ENCODE measurements around the gene CD300LF.

DNA sequence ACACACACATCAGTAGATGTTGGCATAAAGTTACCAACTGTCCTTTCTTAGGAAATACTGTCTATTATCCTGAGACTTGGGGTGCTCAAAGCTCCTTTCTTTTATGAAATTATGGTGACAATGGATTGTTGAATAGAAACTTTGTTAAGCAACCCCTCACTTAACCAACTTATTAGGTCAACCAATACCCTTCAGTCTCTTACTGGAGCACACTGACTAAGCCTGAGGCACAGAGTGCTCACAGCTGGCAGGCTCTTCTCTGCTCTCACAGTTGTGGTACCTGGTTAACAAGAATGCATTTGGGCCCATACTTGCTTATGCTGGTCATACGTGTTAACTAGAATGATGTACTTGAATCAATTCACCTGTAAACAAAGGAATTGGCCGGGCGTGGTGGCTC is 24.8 kb downstream of the CD300LF start:
- TF ChIP-seq, protein P1, sequence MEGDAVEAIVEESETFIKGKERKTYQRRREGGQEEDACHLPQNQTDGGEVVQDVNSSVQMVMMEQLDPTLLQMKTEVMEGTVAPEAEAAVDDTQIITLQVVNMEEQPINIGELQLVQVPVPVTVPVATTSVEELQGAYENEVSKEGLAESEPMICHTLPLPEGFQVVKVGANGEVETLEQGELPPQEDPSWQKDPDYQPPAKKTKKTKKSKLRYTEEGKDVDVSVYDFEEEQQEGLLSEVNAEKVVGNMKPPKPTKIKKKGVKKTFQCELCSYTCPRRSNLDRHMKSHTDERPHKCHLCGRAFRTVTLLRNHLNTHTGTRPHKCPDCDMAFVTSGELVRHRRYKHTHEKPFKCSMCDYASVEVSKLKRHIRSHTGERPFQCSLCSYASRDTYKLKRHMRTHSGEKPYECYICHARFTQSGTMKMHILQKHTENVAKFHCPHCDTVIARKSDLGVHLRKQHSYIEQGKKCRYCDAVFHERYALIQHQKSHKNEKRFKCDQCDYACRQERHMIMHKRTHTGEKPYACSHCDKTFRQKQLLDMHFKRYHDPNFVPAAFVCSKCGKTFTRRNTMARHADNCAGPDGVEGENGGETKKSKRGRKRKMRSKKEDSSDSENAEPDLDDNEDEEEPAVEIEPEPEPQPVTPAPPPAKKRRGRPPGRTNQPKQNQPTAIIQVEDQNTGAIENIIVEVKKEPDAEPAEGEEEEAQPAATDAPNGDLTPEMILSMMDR (IDR thresholded peaks at IDR 0.05), result no peak
- no peak for TF ChIP-seq POLR2A (IDR thresholded peaks at IDR 0.05)

Measured in thyroid gland (tissue), 4 donors.